Esophagus muscularis mucosa (tissue), 4 donors: ENCODE data around the gene AGFG2.

Experiments
- CTCF ChIP-seq, 3 experiments: fragments of 200-600 bp in 2 of 3; fragments of 450-650 bp in 1 of 3; sonication (generic) in 2 of 3; IDR thresholded peaks; one replicate each; pipeline ENCODE4 v1.5.1; 2017 to 2019; ENCODE audit warnings: antibody characterized with exemption in 3 of 3, mild to moderate bottlenecking in 2 of 3, moderate library complexity in 1 of 3
- EP300 ChIP-seq: sonication (generic); formaldehyde crosslinking; IDR thresholded peaks from one replicate; pipeline ENCODE4 v1.6.1; 2017; ENCODE audit warnings: antibody characterized with exemption
- POLR2A ChIP-seq: fragments of 450-650 bp; IDR thresholded peaks from one replicate; pipeline ENCODE4 v1.6.1; 2017; ENCODE audit warnings: antibody characterized with exemption, moderate library complexity, mild to moderate bottlenecking, low read depth

GRCh38 chr7:100506356-100506923 is 32.6 kb upstream of the AGFG2 start:
- no peak for TF ChIP-seq CTCF (IDR thresholded peaks at IDR 0.05)
- TF ChIP-seq POLR2A: no peak
- no peak for TF ChIP-seq EP300
